Activated B cell treated with CpG ODN at 0.5 μM for 24 hours (primary cell): Measurements from ENCODE around the gene LRRC66. TPM values are rescaled to one million over a fixed set of nuclear protein-coding genes. Genes with fewer than 3 reads are reported as not detected.

Source experiments
- ATAC-seq: fragments of 200-7000 bp; cut with Tn5 transposase; one replicate; pipeline ENCODE4 v1.10.0; 2021; ENCODE audit warnings: low read depth, mild to moderate bottlenecking, moderate library complexity
- CTCF ChIA-PET: fragments of 350-600 bp; sonication (Branson Sonifier 250); formaldehyde crosslinking; loops from one replicate; lab custom pipeline; 2021; ENCODE audit warnings: antibody characterized with exemption; lab: Charles Lee
- POLR2A ChIA-PET: fragments of 350-600 bp; sonication (Branson Sonifier 250); formaldehyde crosslinking; loops from one replicate; lab custom pipeline; 2021; ENCODE audit warnings: antibody characterized with exemption; lab: Charles Lee
- DNase-seq: peaks from one replicate; pipeline ENCODE4 v3.0.0; 2022
- H3K27ac Mint-ChIP-seq: one replicate; pipeline ENCODE4 v1.8.0; 2020; ENCODE audit warnings: mixed read lengths
- H3K27me3 Mint-ChIP-seq: one replicate; pipeline ENCODE4 v1.8.0; 2021; ENCODE audit warnings: mixed read lengths
- H3K36me3 Mint-ChIP-seq: one replicate; pipeline ENCODE4 v1.8.0; 2021; ENCODE audit warnings: low read depth, mixed read lengths
- H3K4me1 Mint-ChIP-seq: one replicate; pipeline ENCODE4 v1.8.0; 2021; ENCODE audit warnings: mixed read lengths
- H3K4me3 Mint-ChIP-seq: one replicate; pipeline ENCODE4 v1.8.0; 2020; ENCODE audit warnings: mild to moderate bottlenecking, mixed read lengths
- H3K9me3 Mint-ChIP-seq: one replicate; pipeline ENCODE4 v1.8.0; 2020; ENCODE audit warnings: mixed read lengths
- intact Hi-C: fragments of 100-400 bp; cut with micrococcal nuclease; formaldehyde crosslinking; loops from one replicate; pipeline ENCODE4 v1.15.1; 2024
- total RNA-seq: library from RNA; stranded (reverse); gene quantifications from 2 replicates; pipeline ENCODE4 v1.2.3, GENCODE V29; 2022
- TF ChIP-seq, protein P1 (sequence below): fragments of 200-600 bp; IDR thresholded peaks from one replicate; pipeline ENCODE4 v1.8.0; 2022; ENCODE audit warnings: antibody characterized with exemption, mild to moderate bottlenecking

Gene LRRC66
- total RNA-seq, 1 donor from 2014 or later, result 0.47 TPM

DNA sequence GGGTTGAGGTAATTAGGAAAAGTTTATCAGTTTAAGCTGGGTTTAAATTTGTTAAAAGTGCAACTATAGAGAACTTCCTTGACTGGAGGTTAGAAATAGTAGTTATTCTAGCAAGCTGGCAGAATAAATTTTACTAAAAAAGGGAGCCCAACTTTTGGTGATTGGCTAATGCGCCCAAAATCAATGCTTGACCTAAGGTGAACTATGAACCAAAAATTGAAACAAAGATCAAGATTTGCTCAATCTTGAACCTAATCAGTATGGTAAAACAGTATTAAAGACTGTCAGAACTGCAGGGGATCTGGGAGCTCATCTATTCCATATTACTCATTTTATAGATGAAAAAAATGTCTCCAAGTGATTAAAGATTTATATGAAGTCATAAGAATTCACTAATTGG, 24.9 kb upstream of the LRRC66 start:
- intact Hi-C loops, result no loop called here
- no peaks in the 10 kb centered on the region for H3K9me3 Mint-ChIP-seq
- no peaks in the 10 kb centered on the region for H3K4me1 Mint-ChIP-seq
- no peak for DNase-seq
- no peaks in the 10 kb centered on the region for H3K36me3 Mint-ChIP-seq
- no peak for ATAC-seq
- POLR2A ChIA-PET, result no interaction called here
- no peak overlapping the region for H3K27ac Mint-ChIP-seq
- TF ChIP-seq, protein P1, sequence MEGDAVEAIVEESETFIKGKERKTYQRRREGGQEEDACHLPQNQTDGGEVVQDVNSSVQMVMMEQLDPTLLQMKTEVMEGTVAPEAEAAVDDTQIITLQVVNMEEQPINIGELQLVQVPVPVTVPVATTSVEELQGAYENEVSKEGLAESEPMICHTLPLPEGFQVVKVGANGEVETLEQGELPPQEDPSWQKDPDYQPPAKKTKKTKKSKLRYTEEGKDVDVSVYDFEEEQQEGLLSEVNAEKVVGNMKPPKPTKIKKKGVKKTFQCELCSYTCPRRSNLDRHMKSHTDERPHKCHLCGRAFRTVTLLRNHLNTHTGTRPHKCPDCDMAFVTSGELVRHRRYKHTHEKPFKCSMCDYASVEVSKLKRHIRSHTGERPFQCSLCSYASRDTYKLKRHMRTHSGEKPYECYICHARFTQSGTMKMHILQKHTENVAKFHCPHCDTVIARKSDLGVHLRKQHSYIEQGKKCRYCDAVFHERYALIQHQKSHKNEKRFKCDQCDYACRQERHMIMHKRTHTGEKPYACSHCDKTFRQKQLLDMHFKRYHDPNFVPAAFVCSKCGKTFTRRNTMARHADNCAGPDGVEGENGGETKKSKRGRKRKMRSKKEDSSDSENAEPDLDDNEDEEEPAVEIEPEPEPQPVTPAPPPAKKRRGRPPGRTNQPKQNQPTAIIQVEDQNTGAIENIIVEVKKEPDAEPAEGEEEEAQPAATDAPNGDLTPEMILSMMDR, result no peak
- no peak overlapping the region for H3K4me3 Mint-ChIP-seq
- CTCF ChIA-PET, result no interaction called here
- H3K27me3 Mint-ChIP-seq, result peaks cover 60% of the 10 kb centered on the region

DNA sequence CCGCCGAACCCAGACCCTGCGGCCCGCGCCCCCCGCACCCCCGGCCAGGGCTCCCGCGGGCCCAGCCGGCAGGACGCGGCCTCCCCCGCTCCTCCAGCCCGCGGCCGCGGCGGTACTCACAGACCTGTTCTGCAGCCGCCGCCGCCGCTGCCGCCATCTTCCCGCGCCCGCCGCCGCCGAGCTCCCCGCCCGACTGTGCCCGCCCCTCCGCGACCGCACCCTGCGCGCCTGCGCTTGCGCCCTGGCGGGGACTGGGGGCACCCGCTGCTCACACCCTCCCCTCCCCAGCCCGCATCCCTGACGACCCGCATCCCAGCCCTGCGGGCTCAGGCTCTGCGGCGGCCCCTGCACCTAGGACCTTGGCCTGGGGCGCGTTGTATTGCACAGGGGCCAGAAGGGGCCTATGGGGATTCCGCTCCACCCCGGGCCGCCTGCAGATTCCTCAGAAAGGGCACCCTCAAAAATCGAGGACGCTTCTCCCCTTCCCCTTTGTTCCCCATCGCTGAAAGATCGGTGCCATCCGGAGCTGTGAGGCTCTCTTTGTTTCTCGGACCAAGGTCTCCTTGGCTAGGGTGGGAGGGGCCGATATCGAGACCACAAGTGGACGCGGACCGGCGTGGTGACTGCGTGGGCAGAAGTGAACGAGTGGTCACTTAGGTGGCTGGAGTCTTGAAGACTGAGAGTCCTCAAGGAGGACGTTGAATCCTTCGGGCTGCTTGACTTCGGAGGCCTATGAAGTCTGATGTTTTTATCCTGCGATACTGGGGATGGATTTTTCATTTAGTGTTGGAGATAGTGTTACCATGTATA, 18.1 kb upstream of the LRRC66 start, which contains the start of gene SGCB:
Gene SGCB (minus strand): TSS at position 197 of the 810 bp plus-strand sequence. CDS start 40 bp downstream, at position 157.
- Mint-ChIP-seq H3K36me3 (no peaks in the 10 kb centered on the region), H3K27ac (peak within 1 kb of the TSS; percentile 64), H3K4me1 (peaks cover 24% of the 10 kb centered on the region), H3K4me3 (peak within 1 kb of the TSS; percentile 85), H3K27me3 (peaks cover 25% of the 10 kb centered on the region), H3K9me3 (no peaks in the 10 kb centered on the region)
- TF ChIP-seq, protein P1, result no peak
- ChIA-PET CTCF (interaction anchor here (1.2 kb wide), 1 partner anchor 12 kb away, joined by 3 read pairs; no protein-coding TSS in a partner anchor), POLR2A (interaction anchor here (1.1 to 1.7 kb wide), 4 partner anchors 13 to 674 kb away, joined by 3 to 14 read pairs (median 5); partner anchors contain the start of genes DCUN1D4 and SPATA18)
- intact Hi-C loops, result loop anchor here (1.0 to 5.0 kb wide), 3 partner anchors 13 to 824 kb away; partner anchors contain the start of genes RASL11B and SPATA18
- peak; percentile 75 for DNase-seq
- peak; percentile 95 for ATAC-seq

DNA sequence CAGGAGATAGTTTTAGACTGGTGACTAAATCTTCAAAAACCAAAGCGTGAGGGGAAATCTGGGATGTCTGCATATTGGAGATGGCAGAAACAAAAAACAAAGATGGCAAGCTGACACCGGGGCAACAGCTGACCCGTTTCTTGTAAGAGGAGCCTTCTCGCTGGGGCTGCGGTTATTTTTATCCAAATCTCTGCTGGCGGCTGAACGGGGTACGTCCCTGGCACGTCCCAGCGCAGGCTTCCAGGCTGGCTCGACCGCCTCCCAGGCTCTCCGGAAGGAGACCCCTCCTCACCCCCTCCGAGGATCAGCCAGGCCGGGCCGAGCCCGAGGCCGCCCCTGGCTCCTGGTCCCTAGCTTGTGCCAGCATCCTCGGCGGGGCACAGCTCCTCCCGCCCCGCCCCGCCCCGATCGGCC, 17.5 kb upstream of the LRRC66 start:
- H3K4me3 Mint-ChIP-seq, result peak overlapping the region; percentile 81
- H3K36me3 Mint-ChIP-seq, result no peaks in the 10 kb centered on the region
- ATAC-seq (peak; percentile 56), DNase-seq (no peak)
- ChIA-PET CTCF (interaction anchor here (1.2 kb wide), 1 partner anchor 11 kb away, joined by 3 read pairs; no protein-coding TSS in a partner anchor), POLR2A (interaction anchor here (1.1 to 1.7 kb wide), 4 partner anchors 13 to 675 kb away, joined by 3 to 14 read pairs (median 5); partner anchors contain the start of genes DCUN1D4 and SPATA18)
- H3K4me1 Mint-ChIP-seq, result peaks cover 24% of the 10 kb centered on the region
- H3K27ac Mint-ChIP-seq, result peak overlapping the region; percentile 64
- TF ChIP-seq, protein P1, result no peak
- no peaks in the 10 kb centered on the region for H3K9me3 Mint-ChIP-seq
- intact Hi-C loops, result loop anchor here (1.0 to 5.0 kb wide), 3 partner anchors 14 to 825 kb away; partner anchors contain the start of genes RASL11B and SPATA18
- H3K27me3 Mint-ChIP-seq, result peaks cover 19% of the 10 kb centered on the region

DNA sequence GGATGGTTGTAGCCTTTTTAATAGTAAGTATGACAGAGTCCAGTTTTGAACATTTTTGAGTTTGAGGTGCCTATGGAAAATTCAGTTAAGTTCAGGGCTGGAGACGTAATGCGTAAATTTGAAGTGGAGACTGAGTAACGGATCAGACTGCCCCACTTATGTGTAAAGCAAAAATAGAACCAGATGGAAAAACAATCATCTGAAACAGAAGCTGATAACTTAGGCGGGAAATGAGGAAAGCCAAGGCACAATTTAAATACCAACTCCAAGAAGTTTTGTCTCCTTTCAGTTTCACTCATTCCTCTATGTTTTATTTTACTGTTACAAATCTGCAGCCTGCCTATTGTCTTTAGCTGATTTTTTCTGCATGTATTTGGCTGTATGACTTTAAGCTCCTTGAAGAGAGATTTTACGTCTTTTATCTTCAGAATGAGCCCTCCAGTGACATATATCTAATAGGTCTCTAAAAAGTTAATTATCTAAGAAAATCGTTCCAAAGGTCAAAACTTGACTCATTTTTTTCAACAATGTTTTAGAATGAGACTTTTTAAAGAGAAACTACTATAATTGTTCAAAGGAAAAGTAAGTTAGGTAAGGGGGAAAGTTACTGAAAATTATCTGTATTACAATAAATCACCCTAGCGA, 16.8 kb upstream of the LRRC66 start:
- CTCF ChIA-PET, result interaction anchor here (1.2 kb wide), 1 partner anchor 11 kb away, joined by 3 read pairs; no protein-coding TSS in a partner anchor

More for the DNA sequence above, 16.8 kb upstream of the LRRC66 start:
- H3K36me3 Mint-ChIP-seq, result peaks cover 1% of the 10 kb centered on the region
- peaks cover 24% of the 10 kb centered on the region for H3K4me1 Mint-ChIP-seq
- peak overlapping the region; percentile 81 for H3K4me3 Mint-ChIP-seq
- TF ChIP-seq, protein P1, result no peak
- no peak for DNase-seq
- H3K27ac Mint-ChIP-seq, result no peak overlapping the region
- intact Hi-C loops, result loop anchor here (5.0 kb wide), 1 partner anchor 825 kb away; the partner anchor contains the start of gene RASL11B
- peaks cover 14% of the 10 kb centered on the region for H3K27me3 Mint-ChIP-seq
- ATAC-seq, result no peak
- H3K9me3 Mint-ChIP-seq, result no peaks in the 10 kb centered on the region
- POLR2A ChIA-PET, result interaction anchor here (1.1 to 1.7 kb wide), 3 partner anchors 16 to 676 kb away, joined by 3 to 14 read pairs (median 5); partner anchors contain the start of gene DCUN1D4
